Transverse colon (tissue), 4 donors: ENCODE measurements around the gene KANK4.

ENCODE experiments used
- CTCF ChIP-seq, 5 experiments: fragments of 200-600 bp in 3 of 5; fragments of 450-650 bp in 2 of 5; sonication (generic) in 3 of 5; IDR thresholded peaks; 1 replicate in 2 of 5; 2 replicates in 3 of 5; pipeline ENCODE4 v1.5.1; 2016 to 2017; ENCODE audit warnings: antibody characterized with exemption in 5 of 5, inconsistent platforms in 3 of 5, mild to moderate bottlenecking in 2 of 5, moderate library complexity in 1 of 5
- EP300 ChIP-seq: sonication (generic); formaldehyde crosslinking; IDR thresholded peaks from one replicate; pipeline ENCODE4 v1.6.1; 2017; ENCODE audit warnings: antibody characterized with exemption, low read depth
- POLR2A ChIP-seq: fragments of 450-650 bp; IDR thresholded peaks from one replicate; pipeline ENCODE4 v1.6.1; 2016; ENCODE audit warnings: antibody characterized with exemption, mild to moderate bottlenecking, moderate library complexity
- POLR2AphosphoS5 ChIP-seq, 3 donors: sonication (generic); formaldehyde crosslinking; IDR thresholded peaks; one replicate each; pipeline ENCODE4 v1.6.1; 2016; ENCODE audit warnings: antibody characterized with exemption in 3 of 3

- TF ChIP-seq CTCF (IDR thresholded peaks at IDR 0.05) (no peak), POLR2A (no peak), POLR2AphosphoS5 (IDR thresholded peaks at IDR 0.05) (no peak), EP300 (no peak)
Measured at GRCh38 chr1:62353853-62354252, 34.6 kb upstream of the KANK4 start.
